Neural progenitor cell (in vitro differentiated cells): ENCODE measurements around the gene MYL5. TPM values are rescaled to one million over a fixed set of nuclear protein-coding genes. Genes with fewer than 3 reads are reported as not detected.

ENCODE experiments used
- DNase-seq: peaks from one replicate; pipeline ENCODE4 v3.0.0-alpha.2; 2016; ENCODE audit warnings: low spot score
- H2AFZ ChIP-seq: fragments of 200-600 bp; sonication (generic); replicated peaks from 2 replicates; pipeline ENCODE4 v1.6.1; 2016; ENCODE audit warnings: antibody characterized with exemption
- H3F3A ChIP-seq: fragments of 200-600 bp; sonication (generic); 2 replicates; pipeline ENCODE4 v1.6.1; 2016; ENCODE audit warnings: antibody characterized with exemption, low read depth
- H3K27ac ChIP-seq: fragments of 200-600 bp; sonication (generic); 2 replicates; pipeline ENCODE4 v1.5.1; 2016; ENCODE audit warnings: mild to moderate bottlenecking
- H3K27me3 ChIP-seq: fragments of 200-600 bp; sonication (generic); 2 replicates; pipeline ENCODE4 v1.6.1; 2016; ENCODE audit warnings: mild to moderate bottlenecking, moderate library complexity
- H3K36me3 ChIP-seq: fragments of 200-600 bp; sonication (generic); 2 replicates; pipeline ENCODE4 v1.5.1; 2016
- H3K4me1 ChIP-seq: fragments of 200-600 bp; sonication (generic); 2 replicates; pipeline ENCODE4 v1.6.1; 2016; ENCODE audit warnings: mixed run types
- H3K4me2 ChIP-seq: fragments of 200-600 bp; sonication (generic); 2 replicates; pipeline ENCODE4 v1.6.1; 2016
- H3K4me3 ChIP-seq: fragments of 200-600 bp; sonication (generic); 2 replicates; pipeline ENCODE4 v1.5.1; 2016
- H3K79me2 ChIP-seq: fragments of 200-600 bp; sonication (generic); 2 replicates; pipeline ENCODE4 v1.6.1; 2016; ENCODE audit warnings: low read depth
- H3K9ac ChIP-seq: fragments of 200-600 bp; sonication (generic); 2 replicates; pipeline ENCODE4 v1.6.1; 2016
- H3K9me3 ChIP-seq: fragments of 200-600 bp; sonication (generic); 2 replicates; pipeline ENCODE4 v1.5.1; 2016; ENCODE audit warnings: low read depth
- H4K20me1 ChIP-seq: fragments of 200-600 bp; sonication (generic); 2 replicates; pipeline ENCODE4 v1.6.1; 2016; ENCODE audit warnings: low read depth
- H3K27ac Mint-ChIP-seq: 3 replicates; pipeline ENCODE4 v1.8.0; 2021; ENCODE audit warnings: mixed read lengths
- H3K27me3 Mint-ChIP-seq: 2 replicates; pipeline ENCODE4 v1.8.0; 2022; ENCODE audit warnings: low read depth, mild to moderate bottlenecking, inconsistent platforms, moderate library complexity, mixed read lengths; ENCODE audit not compliant: insufficient read depth
- H3K36me3 Mint-ChIP-seq: 3 replicates; pipeline ENCODE4 v1.8.0; 2021; ENCODE audit warnings: mixed read lengths
- H3K4me1 Mint-ChIP-seq: 3 replicates; pipeline ENCODE4 v1.8.0; 2021; ENCODE audit warnings: mixed read lengths
- H3K4me3 Mint-ChIP-seq: 3 replicates; pipeline ENCODE4 v1.8.0; 2021; ENCODE audit warnings: mild to moderate bottlenecking, moderate library complexity, mixed read lengths
- H3K9me3 Mint-ChIP-seq: 3 replicates; pipeline ENCODE4 v1.8.0; 2020; ENCODE audit warnings: mixed read lengths
- CTCF ChIP-seq: fragments of 200-600 bp; sonication (generic); IDR thresholded peaks from 2 replicates; pipeline ENCODE4 v1.5.1; 2017; ENCODE audit warnings: antibody characterized with exemption, mild to moderate bottlenecking
- EZH2 ChIP-seq: fragments of 200-600 bp; sonication (generic); IDR thresholded peaks from 2 replicates; pipeline ENCODE4 v1.6.1; 2017; ENCODE audit warnings: antibody characterized with exemption, mild to moderate bottlenecking, moderate library complexity
- EZH2phosphoT487 ChIP-seq: fragments of 200-600 bp; sonication (generic); IDR thresholded peaks from 2 replicates; pipeline ENCODE4 v1.6.1; 2017; ENCODE audit warnings: antibody characterized with exemption
- total RNA-seq: library from RNA; depleted of rRNA; stranded (reverse); fragments of >200 nt; gene quantifications from 2 replicates; pipeline ENCODE4 v1.2.3, GENCODE V29; 2015; ENCODE audit warnings: low replicate concordance

The MYL5 gene
- total RNA-seq, 1 donor from 2014 or later, result 0.21 TPM

- H3K4me2 ChIP-seq, result no peak overlapping the region
- peak overlapping the region; percentile 14 for H3K9ac ChIP-seq
Measured at GRCh38 chr4:726235-726787, 52.0 kb downstream of the MYL5 start.

GRCh38 chr4:726838-727237 lies 52.5 kb downstream of the MYL5 start:
- peaks cover 64% of the 10 kb centered on the region for H4K20me1 ChIP-seq
- no peak overlapping the region for H3K27ac Mint-ChIP-seq

More at GRCh38 chr4:726235-726787, 52.0 kb downstream of the MYL5 start:
- Histone ChIP-seq H3K27ac (no peak overlapping the region), H3K4me3 (no peak overlapping the region), H4K20me1 (peaks cover 69% of the 10 kb centered on the region), H3K4me1 (no peaks in the 10 kb centered on the region), H3F3A (peaks cover 3% of the 10 kb centered on the region), H3K36me3 (no peaks in the 10 kb centered on the region), H2AFZ (no peak overlapping the region), H3K9me3 (no peaks in the 10 kb centered on the region), H3K79me2 (peaks cover 82% of the 10 kb centered on the region), H3K27me3 (no peaks in the 10 kb centered on the region)
- no peak for TF ChIP-seq CTCF
- Mint-ChIP-seq H3K27me3 (peaks cover 7% of the 10 kb centered on the region), H3K9me3 (peaks cover 12% of the 10 kb centered on the region), H3K4me3 (no peak overlapping the region), H3K4me1 (peaks cover 10% of the 10 kb centered on the region), H3K27ac (peak overlapping the region; percentile 76), H3K36me3 (peaks cover 42% of the 10 kb centered on the region)
- DNase-seq, result no peak

GRCh38 chr4:727576-727975 lies 53.2 kb downstream of the MYL5 start:
- no peak overlapping the region for H3K4me2 ChIP-seq
- no peaks in the 10 kb centered on the region for H3K27me3 ChIP-seq
- H3K36me3 ChIP-seq, result no peaks in the 10 kb centered on the region
- H3K9ac ChIP-seq, result no peak overlapping the region
- H3K9me3 Mint-ChIP-seq, result peaks cover 5% of the 10 kb centered on the region
- H3K4me1 Mint-ChIP-seq, result peaks cover 10% of the 10 kb centered on the region
- H3K27ac ChIP-seq, result no peak overlapping the region
- H3K9me3 ChIP-seq, result no peaks in the 10 kb centered on the region
- no peak overlapping the region for H3K4me3 ChIP-seq
- no peak overlapping the region for H3K27ac Mint-ChIP-seq
- no peak overlapping the region for H2AFZ ChIP-seq
- TF ChIP-seq EZH2phosphoT487 (no peak), CTCF (no peak), EZH2 (no peak)
- peaks cover 3% of the 10 kb centered on the region for H3F3A ChIP-seq
- peaks cover 72% of the 10 kb centered on the region for H3K79me2 ChIP-seq
- DNase-seq, result no peak
- H3K4me1 ChIP-seq, result no peaks in the 10 kb centered on the region
- no peak overlapping the region for H3K4me3 Mint-ChIP-seq
- H4K20me1 ChIP-seq, result peaks cover 66% of the 10 kb centered on the region
- H3K27me3 Mint-ChIP-seq, result peaks cover 7% of the 10 kb centered on the region
- H3K36me3 Mint-ChIP-seq, result peaks cover 32% of the 10 kb centered on the region

More at GRCh38 chr4:726838-727237, 52.5 kb downstream of the MYL5 start:
- Mint-ChIP-seq H3K4me1 (peaks cover 10% of the 10 kb centered on the region), H3K36me3 (peaks cover 37% of the 10 kb centered on the region), H3K27me3 (peaks cover 7% of the 10 kb centered on the region), H3K4me3 (no peak overlapping the region), H3K9me3 (peaks cover 8% of the 10 kb centered on the region)
- Histone ChIP-seq H3K9me3 (no peaks in the 10 kb centered on the region), H3K4me2 (no peak overlapping the region), H3K27me3 (no peaks in the 10 kb centered on the region), H3F3A (peaks cover 3% of the 10 kb centered on the region), H2AFZ (no peak overlapping the region), H3K79me2 (peaks cover 76% of the 10 kb centered on the region), H3K4me1 (no peaks in the 10 kb centered on the region), H3K9ac (peak overlapping the region; percentile 14), H3K27ac (no peak overlapping the region), H3K4me3 (no peak overlapping the region), H3K36me3 (no peaks in the 10 kb centered on the region)
- TF ChIP-seq EZH2phosphoT487 (no peak), EZH2 (no peak), CTCF (no peak)
- no peak for DNase-seq
